Motor neuron (in vitro differentiated cells): ENCODE results near the gene LTB. TPM values are rescaled to one million over a fixed set of nuclear protein-coding genes. Genes with fewer than 3 reads are reported as not detected.
A peak's percentile ranks its signal among the peaks of the same experiment; 100 is the strongest.

Experiments
- ATAC-seq, 8 experiments: fragments of 200-7000 bp; cut with Tn5 transposase; replicated peaks in 6 of 8; 2 replicates each; pipeline ENCODE4 v1.8.0; 2021; ENCODE audit warnings: mild to moderate bottlenecking in 8 of 8, moderate library complexity in 8 of 8
- H3K27ac ChIP-seq, 2 donors: fragments of 250-450 bp; sonication (Bioruptor Pico); 2 replicates each; pipeline ENCODE4 v1.9.0; 2021; ENCODE audit warnings: antibody characterized with exemption in 2 of 2, mild to moderate bottlenecking in 2 of 2, moderate library complexity in 1 of 2
- H3K4me1 ChIP-seq, 2 donors: fragments of 250-450 bp; sonication (Bioruptor Pico); replicated peaks in 1 of 2; 2 replicates each; pipeline ENCODE4 v1.6.1; 2021; ENCODE audit warnings: antibody characterized with exemption in 2 of 2, mild to moderate bottlenecking in 2 of 2, moderate library complexity in 1 of 2
- H3K4me3 ChIP-seq, 5 donors: fragments of 250-450 bp; sonication (Bioruptor Pico); 2 replicates each; pipeline ENCODE4 v1.9.0; 2021; ENCODE audit warnings: antibody characterized with exemption in 5 of 5, mild to moderate bottlenecking in 5 of 5, moderate library complexity in 4 of 5
- WGBS, 10 experiments: fragments of 450-650 bp; shearing (Covaris generic); methylation state at CpG; one replicate each; pipeline ENCODE4 v1.0.0; 2022; 5-methylcytosine and 5-hydroxymethylcytosine counted together
- in situ Hi-C, 9 experiments: fragments of 400-800 bp; cut with MboI; loops; one replicate each; pipeline ENCODE4 v1.15.0; 2021; ENCODE audit warnings: low sequenced_read_pairs in 9 of 9, low pct_unique_long_range_greater_than_20kb in 2 of 9; ENCODE audit not compliant: unreplicated experiment in 9 of 9
- total RNA-seq, 8 experiments: library from RNA; unstranded; fragments of 300-600 nt; gene quantifications; 2 replicates each; pipeline versions ENCODE4 v1.2.3 to v1.2.4, GENCODE V29; 2022

LTB gene
- total RNA-seq, 8 experiments from 2014 or later: 0.18 to 1.9 (median 0.81) TPM; not detected in 1

GRCh38 chr6:31578184-31579118 is 3.8 kb downstream of the LTB start:
- in situ Hi-C loops: no loop called here
- Histone ChIP-seq H3K4me3 (no peak overlapping the region), H3K27ac (no peak overlapping the region), H3K4me1 (peaks cover 0 to 6% of the 10 kb centered on the region in 2 donors)
- 50 to 97% (median 82%) methylated on average over 2 to 8 of the region's 12 CpGs; no CpG with 5 or more reads in 2 of the 10 experiments for WGBS, 10 experiments
- ATAC-seq: no peak

GRCh38 chr6:31577579-31577966 is 4.7 kb downstream of the LTB start:
- in situ Hi-C loops: no loop called here
- H3K27ac ChIP-seq: no peak overlapping the region
- 20 to 93% (median 73%) methylated on average over 1 to 3 of the region's 3 CpGs; no CpG with 5 or more reads in 4 of the 10 experiments for WGBS, 10 experiments
- no peak overlapping the region for H3K4me3 ChIP-seq
- peaks cover 0 to 6% of the 10 kb centered on the region in 2 donors for H3K4me1 ChIP-seq
- ATAC-seq: no peak

- whole genome bisulfite sequencing, 10 experiments: 52 to 90% (median 78%) methylated on average over 1 to 8 of the region's 19 CpGs; no CpG with 5 or more reads in 2 of the 10 experiments
- in situ Hi-C loops: no loop called here
Measured at GRCh38 chr6:31576897-31577578, 5.2 kb downstream of the LTB start.

GRCh38 chr6:31575952-31576685 is 6.1 kb downstream of the LTB start:
- Histone ChIP-seq H3K4me3 (no peak overlapping the region), H3K4me1 (no peaks in the 10 kb centered on the region), H3K27ac (no peak overlapping the region)
- no peak for ATAC-seq
- in situ Hi-C loops: no loop called here
- WGBS, 10 experiments: 47 to 100% (median 65%) methylated on average over 1 to 7 of the region's 8 CpGs; no CpG with 5 or more reads in 1 of the 10 experiments

More at GRCh38 chr6:31576897-31577578, 5.2 kb downstream of the LTB start:
- Histone ChIP-seq H3K27ac (no peak overlapping the region), H3K4me1 (peaks cover 0 to 6% of the 10 kb centered on the region in 2 donors), H3K4me3 (no peak overlapping the region)
- no peak for ATAC-seq

- H3K27ac ChIP-seq: no peak within 1 kb of the TSS
Measured at GRCh38 chr6:31575335-31575901, 6.8 kb downstream of the LTB start, which contains the start of gene TNF. Gene TNF, plus strand, starts transcription at chr6:31575565. Its CDS starts 177 bp downstream, at chr6:31575742.

GRCh38 chr6:31574106-31575061 is 7.8 kb downstream of the LTB start:
- no peak for ATAC-seq
- no peak overlapping the region for H3K4me3 ChIP-seq
- no peak overlapping the region for H3K27ac ChIP-seq
- H3K4me1 ChIP-seq: no peaks in the 10 kb centered on the region
- 33 to 92% (median 66%) methylated on average over 2 to 6 of the region's 14 CpGs; no CpG with 5 or more reads in 2 of the 10 experiments for WGBS, 10 experiments
- in situ Hi-C loops: no loop called here

More at GRCh38 chr6:31575335-31575901, 6.8 kb downstream of the LTB start, which contains the start of gene TNF:
- WGBS, 10 experiments: 0 to 100% (median 72%) methylated on average over 1 to 11 of the region's 19 CpGs; no CpG with 5 or more reads in 3 of the 10 experiments
- no peak within 1 kb of the TSS for H3K4me3 ChIP-seq
- no peaks in the 10 kb centered on the region for H3K4me1 ChIP-seq
- in situ Hi-C loops: no loop called here
- ATAC-seq: peak in 3 of 8 experiments; percentile 86 to 98 (median 94)

GRCh38 chr6:31573239-31574105 is 8.8 kb downstream of the LTB start:
- H3K4me1 ChIP-seq: no peaks in the 10 kb centered on the region
- in situ Hi-C loops: no loop called here
- no peak for ATAC-seq
- no peak overlapping the region for H3K27ac ChIP-seq
- 50 to 93% (median 80%) methylated on average over 1 to 6 of the region's 9 CpGs; no CpG with 5 or more reads in 2 of the 10 experiments for WGBS, 10 experiments
- H3K4me3 ChIP-seq: no peak overlapping the region

- Histone ChIP-seq H3K4me3 (no peak within 1 kb of the TSS), H3K27ac (no peak within 1 kb of the TSS), H3K4me1 (no peaks in the 10 kb centered on the region)
- ATAC-seq: no peak
- 50 to 93% (median 73%) methylated on average over 2 to 10 of the region's 27 CpGs; no CpG with 5 or more reads in 3 of the 10 experiments for WGBS, 10 experiments
- in situ Hi-C loops: no loop called here
Measured at GRCh38 chr6:31572041-31572911, 9.9 kb downstream of the LTB start, which contains the start of gene LTA. Gene LTA, plus strand, starts transcription at chr6:31572289. Its CDS starts 454 bp downstream, at chr6:31572743.

GRCh38 chr6:31569861-31570536 is 12.2 kb downstream of the LTB start:
- Histone ChIP-seq H3K27ac (no peak overlapping the region), H3K4me3 (no peak overlapping the region), H3K4me1 (no peaks in the 10 kb centered on the region)
- ATAC-seq: no peak
- WGBS, 10 experiments: 63 to 71% methylated on average over 1 of the region's 1 CpG; no CpG with 5 or more reads in 8 of the 10 experiments
- in situ Hi-C loops: no loop called here

- ATAC-seq: no peak
- WGBS, 10 experiments: 36 to 100% (median 83%) methylated on average over 1 to 3 of the region's 3 CpGs; no CpG with 5 or more reads in 1 of the 10 experiments
- in situ Hi-C loops: no loop called here
- no peaks in the 10 kb centered on the region for H3K4me1 ChIP-seq
- H3K27ac ChIP-seq: no peak overlapping the region
- H3K4me3 ChIP-seq: no peak overlapping the region
Measured at GRCh38 chr6:31568537-31568961, 13.7 kb downstream of the LTB start.
